Endothelial cell of umbilical vein (primary cell): ENCODE data around the gene MYH9. TPM values are rescaled to one million over a fixed set of nuclear protein-coding genes. Genes with fewer than 3 reads are reported as not detected.
A peak's percentile ranks its signal among the peaks of the same experiment; 100 is the strongest.

Experiments
- BruUV-seq: library from RNA; stranded (reverse); fragments of 400-500 nt; replicated peaks from 2 replicates; lab custom pipeline; 2021; lab: Mats Ljungman, UMichigan
- CTCF ChIA-PET: fragments of 300-600, 350-600 bp; sonication (Branson Sonifier 250); formaldehyde crosslinking; loops from one replicate; lab custom pipeline; 2021; ENCODE audit warnings: antibody characterized with exemption, inconsistent platforms; lab: Charles Lee
- POLR2A ChIA-PET: fragments of 300-600, 350-600 bp; sonication (Branson Sonifier 250); formaldehyde crosslinking; loops from one replicate; lab custom pipeline; 2021; ENCODE audit warnings: antibody characterized with exemption, inconsistent platforms; lab: Charles Lee
- DNase-seq: peaks from one replicate; pipeline ENCODE4 v3.0.0-alpha.2; 2011; ENCODE audit warnings: low read depth, low spot score
- FAIRE-seq: peaks from 2 replicates; lab custom pipeline; 2011; peaks lifted over from hg19 to GRCh38; lab: Jason Lieb, UNC
- H2AFZ ChIP-seq: 2 replicates; pipeline ENCODE4 v1.6.0; 2012; ENCODE audit warnings: low read depth, low read length, control low read depth, inconsistent platforms
- H3K27ac ChIP-seq: 2 replicates; pipeline ENCODE4 v1.5.1; 2011; ENCODE audit warnings: low read depth, mild to moderate bottlenecking, control low read depth, low read length, moderate library complexity; ENCODE audit not compliant: insufficient read depth
- H3K27me3 ChIP-seq, 2 experiments: 2 replicates each; pipeline versions ENCODE4 v1.6.0 to v1.6.1; 2011; ENCODE audit warnings: low read length in 2 of 2, mixed read lengths in 1 of 2; ENCODE audit not compliant: control insufficient read depth in 2 of 2, insufficient read depth in 2 of 2
- H3K36me3 ChIP-seq, 2 experiments: 2 replicates in 1 of 2; 3 replicates in 1 of 2; pipeline ENCODE4 v1.5.1; 2011; ENCODE audit warnings: low read length in 2 of 2, mild to moderate bottlenecking in 1 of 2, moderate library complexity in 1 of 2; ENCODE audit not compliant: control insufficient read depth in 2 of 2, insufficient read depth in 2 of 2; ENCODE audit errors: extremely low read depth in 1 of 2
- H3K4me1 ChIP-seq: 3 replicates; pipeline ENCODE4 v1.5.1; 2011; ENCODE audit warnings: mild to moderate bottlenecking, low read length; ENCODE audit not compliant: control insufficient read depth, insufficient read depth; ENCODE audit errors: extremely low read depth
- H3K4me2 ChIP-seq: 2 replicates; pipeline ENCODE4 v1.6.1; 2011; ENCODE audit warnings: low read length, control low read depth, mixed read lengths; ENCODE audit not compliant: insufficient read depth
- H3K4me3 ChIP-seq, 3 experiments: fragments of 200-600 bp in 1 of 3; sonication (generic), shearing (Covaris generic) in 1 of 3; replicated peaks in 1 of 3; 2 replicates each; pipeline ENCODE4 v1.5.1; 2011 to 2016; ENCODE audit warnings: control low read depth in 3 of 3, low read length in 3 of 3, mild to moderate bottlenecking in 2 of 3, inconsistent platforms in 1 of 3, low read depth in 1 of 3, moderate library complexity in 1 of 3; ENCODE audit not compliant: insufficient read depth in 1 of 3
- H3K79me2 ChIP-seq: 2 replicates; pipeline ENCODE4 v1.6.0; 2012; ENCODE audit warnings: low read length, inconsistent platforms; ENCODE audit not compliant: control insufficient read depth, insufficient read depth
- H3K9ac ChIP-seq: replicated peaks from 2 replicates; pipeline ENCODE3; 2011; ENCODE audit warnings: low read length, control low read depth; ENCODE audit not compliant: insufficient read depth; ENCODE audit errors: extremely low read depth
- H3K9me1 ChIP-seq: replicated peaks from 3 replicates; pipeline ENCODE4 v1.6.0; 2011; ENCODE audit warnings: mild to moderate bottlenecking, low read length; ENCODE audit not compliant: control insufficient read depth, insufficient read depth; ENCODE audit errors: extremely low read depth
- H3K9me3 ChIP-seq: replicated peaks from 2 replicates; pipeline ENCODE4 v1.5.1; 2012; ENCODE audit warnings: low read length, inconsistent platforms; ENCODE audit not compliant: control insufficient read depth, insufficient read depth
- H4K20me1 ChIP-seq: replicated peaks from 2 replicates; pipeline ENCODE3; 2011; ENCODE audit warnings: mild to moderate bottlenecking, low read length; ENCODE audit not compliant: control insufficient read depth, insufficient read depth; ENCODE audit errors: extremely low read depth
- CTCF ChIP-seq, 2 donors: IDR thresholded peaks; 1 replicate in 1 of 2; 2 replicates in 1 of 2; pipeline ENCODE4 v1.5.1; 2011; ENCODE audit warnings: low read length in 2 of 2, mild to moderate bottlenecking in 2 of 2, moderate library complexity in 2 of 2, control low read depth in 1 of 2, inconsistent platforms in 1 of 2, low read depth in 1 of 2; ENCODE audit not compliant: insufficient read depth in 1 of 2; ENCODE audit errors: extremely low read depth in 1 of 2
- EZH2 ChIP-seq: IDR thresholded peaks from 2 replicates; pipeline ENCODE4 v1.6.1; 2012; ENCODE audit warnings: borderline replicate concordance, low read depth, mild to moderate bottlenecking, moderate library complexity, low read length, inconsistent platforms; ENCODE audit not compliant: severe bottlenecking
- FOS ChIP-seq: IDR thresholded peaks from 2 replicates; pipeline ENCODE4 v1.6.1; 2011; ENCODE audit warnings: mild to moderate bottlenecking, low read length, moderate library complexity, borderline replicate concordance; ENCODE audit not compliant: insufficient read depth
- GATA2 ChIP-seq: IDR thresholded peaks from 2 replicates; pipeline ENCODE4 v1.7.0; 2011; ENCODE audit warnings: low read depth, mild to moderate bottlenecking, moderate library complexity, mixed read lengths, low read length; ENCODE audit not compliant: insufficient read length, insufficient read depth
- JUN ChIP-seq: IDR thresholded peaks from 2 replicates; pipeline ENCODE4 v1.6.1; 2011; ENCODE audit warnings: borderline replicate concordance, low read depth; ENCODE audit not compliant: insufficient read length, insufficient read depth
- MAX ChIP-seq: IDR thresholded peaks from 2 replicates; pipeline ENCODE4 v1.6.1; 2011; ENCODE audit not compliant: insufficient read depth, insufficient read length
- MYC ChIP-seq: IDR thresholded peaks from one replicate; pipeline ENCODE4 v1.6.1; 2011; ENCODE audit warnings: mild to moderate bottlenecking, low read depth, low read length
- POLR2A ChIP-seq: IDR thresholded peaks from 2 replicates; pipeline ENCODE4 v1.6.1; 2012; ENCODE audit warnings: low read depth, mild to moderate bottlenecking, control low read depth, low read length
- POLR2AphosphoS5 ChIP-seq: IDR thresholded peaks from 2 replicates; pipeline ENCODE4 v1.6.1; 2012; ENCODE audit warnings: low read depth, mild to moderate bottlenecking, control low read depth, low read length, moderate library complexity; ENCODE audit not compliant: insufficient read depth
- dilution Hi-C: fragments of 300-500 bp; cut with MboI; formaldehyde crosslinking; loops from one replicate; pipeline ENCODE4 v1.15.0; 2019; ENCODE audit warnings: low sequenced_read_pairs; ENCODE audit not compliant: extremely low pct_ligation_motif_present
- intact Hi-C: fragments of 100-400 bp; cut with micrococcal nuclease; formaldehyde crosslinking; loops from one replicate; pipeline ENCODE4 v1.10.0; 2022
- polyA plus RNA-seq, 4 experiments: library from polyadenylated mRNA; depleted of rRNA in 3 of 4; stranded (reverse) in 3 of 4; unstranded in 1 of 4; fragments of >200 nt; gene quantifications; 2 replicates each; pipeline versions ENCODE4 v1.2.1 to v1.2.3, GENCODE V29; 2011 to 2012; ENCODE audit warnings: missing spikeins in 1 of 4
- total RNA-seq: library from RNA; stranded (reverse); gene quantifications from 2 replicates; pipeline ENCODE4 v1.2.3, GENCODE V29; 2021

The MYH9 gene
- total and polyA plus RNA-seq, 2 donors (not counting 3 experiments of a cell fraction or from before 2014, with no cell fraction given) = 188 to 1,413 TPM

- Histone ChIP-seq H3K79me2 (peaks cover 95% of the 10 kb centered on the region), H3K9me1 (no peaks in the 10 kb centered on the region), H4K20me1 (no peaks in the 10 kb centered on the region), H3K9me3 (no peaks in the 10 kb centered on the region), H3K9ac (peak overlapping the region; percentile 28), H3K4me1 (peaks cover 57% of the 10 kb centered on the region), H2AFZ (no peak overlapping the region), H3K36me3 (peaks cover 72 to 80% of the 10 kb centered on the region in 2 experiments), H3K4me3 (no peak overlapping the region), H3K4me2 (no peak overlapping the region), H3K27me3 (no peaks in the 10 kb centered on the region), H3K27ac (peak overlapping the region; percentile 72)
- peak; percentile 77 for DNase-seq
- dilution Hi-C loops (no loop called here), intact Hi-C loops (no loop called here)
- no peak for TF ChIP-seq CTCF (IDR thresholded peaks at IDR 0.05; ENCODE audit: extremely low read depth in 1 of 2, insufficient read depth in 1 of 2, low read depth in 1 of 2, low read length in 2 of 2)
- peak; percentile 37 for TF ChIP-seq POLR2AphosphoS5
- ChIA-PET CTCF (interaction anchor here (1.5 to 5.3 kb wide), 3 partner anchors 9 to 163 kb away, joined by 5 to 33 read pairs (median 9); no protein-coding TSS in a partner anchor), POLR2A (no interaction called here)
- no TSS peak for BruUV-seq
- peak; percentile 77 for FAIRE-seq
These were observed 64.4 kb downstream of the MYH9 start for GRCh38 chr22:36323182-36323854.

- no peaks in the 10 kb centered on the region for H4K20me1 ChIP-seq
- H3K27me3 ChIP-seq = no peaks in the 10 kb centered on the region
- BruUV-seq = no TSS peak
- no peak overlapping the region for H3K4me3 ChIP-seq
- peak overlapping the region; percentile 72 for H3K27ac ChIP-seq
- no peak overlapping the region for H2AFZ ChIP-seq
- DNase-seq (no peak), FAIRE-seq (no peak)
- ChIA-PET CTCF (interaction anchor here (1.0 to 3.2 kb wide), 3 partner anchors 20 to 164 kb away, joined by 4 to 9 read pairs (median 4); no protein-coding TSS in a partner anchor), POLR2A (no interaction called here)
- H3K79me2 ChIP-seq = peaks cover 94% of the 10 kb centered on the region
- no peaks in the 10 kb centered on the region for H3K9me3 ChIP-seq
- dilution Hi-C loops (no loop called here), intact Hi-C loops (no loop called here)
- TF ChIP-seq GATA2 (no peak), MYC (no peak), JUN (no peak), EZH2 (no peak), POLR2AphosphoS5 (no peak), MAX (no peak), POLR2A (no peak), FOS (no peak), CTCF (IDR thresholded peaks at IDR 0.05; ENCODE audit: extremely low read depth in 1 of 2, insufficient read depth in 1 of 2, low read depth in 1 of 2, low read length in 2 of 2) (no peak)
- H3K4me2 ChIP-seq = no peak overlapping the region
- H3K9me1 ChIP-seq = no peaks in the 10 kb centered on the region
- H3K9ac ChIP-seq = no peak overlapping the region
- H3K36me3 ChIP-seq = peaks cover 77 to 81% of the 10 kb centered on the region in 2 experiments
- peaks cover 55% of the 10 kb centered on the region for H3K4me1 ChIP-seq
These were observed 65.2 kb downstream of the MYH9 start for GRCh38 chr22:36322602-36322915.
